Activated naive CD4-positive, alpha-beta T cell (primary cell): ENCODE measurements around the gene RXRB.
"Not testable (repeated sequence)": the region's sequence is repeated elsewhere in the genome, so short reads cannot be mapped to it uniquely, and the experiment has no call there.

Experiments
- DNase-seq, 4 experiments: peaks; one replicate each; lab custom pipeline; 2025; lab: John Stamatoyannopoulos, UW

Gene RXRB

GRCh38 chr6:33200219-33201146 is at the start of gene RXRB, which contains the start of gene SLC39A7:
Gene RXRB, minus strand, starts transcription at chr6:33200665. Its CDS starts 189 bp downstream, at chr6:33200476.
Gene SLC39A7, plus strand, starts transcription at chr6:33200867. Its CDS starts 379 bp downstream, at chr6:33201246.
- DNase-seq, result peak; percentile 96 to 98 (median 97)

- DNase-seq, result no peak
These were observed 49.5 kb upstream of the RXRB start for GRCh38 chr6:33249732-33250630.

GRCh38 chr6:33248932-33249731 is 48.7 kb upstream of the RXRB start:
- peak; percentile 85 to 99 (median 88) for DNase-seq

- DNase-seq, result peak in 2 of 4 experiments; percentile 35 to 67
These were observed 48.1 kb upstream of the RXRB start for GRCh38 chr6:33248643-33248931.

GRCh38 chr6:33247977-33248642 is 47.6 kb upstream of the RXRB start:
- DNase-seq, result peak; percentile 81 to 92 (median 89)

- no peak for DNase-seq
These were observed 43.0 kb upstream of the RXRB start for GRCh38 chr6:33243476-33243875.

- no peak for DNase-seq
These were observed 41.5 kb upstream of the RXRB start for GRCh38 chr6:33241968-33242367.

GRCh38 chr6:33237741-33238140 is 37.3 kb upstream of the RXRB start:
- DNase-seq, result no peak

GRCh38 chr6:33236852-33237251 is 36.4 kb upstream of the RXRB start:
- DNase-seq, result no peak

- DNase-seq, result no peak
These were observed 35.9 kb upstream of the RXRB start for GRCh38 chr6:33236328-33236727.

- DNase-seq, result no peak
These were observed 34.8 kb upstream of the RXRB start for GRCh38 chr6:33235221-33235634.

GRCh38 chr6:33226503-33227120 is 26.1 kb upstream of the RXRB start:
- DNase-seq, result not testable (repeated sequence)

- DNase-seq, result no peak
These were observed 17.2 kb upstream of the RXRB start for GRCh38 chr6:33217681-33218080.

- DNase-seq, result no peak
These were observed 16.8 kb upstream of the RXRB start for GRCh38 chr6:33217246-33217645.

- no peak for DNase-seq
These were observed 15.7 kb upstream of the RXRB start for GRCh38 chr6:33216117-33216649.

- DNase-seq, result no peak
These were observed 15.0 kb upstream of the RXRB start for GRCh38 chr6:33215271-33216116.

- DNase-seq, result no peak
These were observed 13.5 kb upstream of the RXRB start for GRCh38 chr6:33213989-33214335.

GRCh38 chr6:33213166-33213988 is 12.9 kb upstream of the RXRB start:
- no peak for DNase-seq

- DNase-seq, result no peak
These were observed 12.3 kb upstream of the RXRB start for GRCh38 chr6:33212857-33213165.
